Osteocyte (in vitro differentiated cells): Measurements from ENCODE around the gene ANKRD28. TPM values are rescaled to one million over a fixed set of nuclear protein-coding genes. Genes with fewer than 3 reads are reported as not detected.
"Not testable (repeated sequence)": the region's sequence is repeated elsewhere in the genome, so short reads cannot be mapped to it uniquely, and the experiment has no call there.

Experiments
- DNase-seq: peaks from one replicate; pipeline ENCODE4 v3.0.0; 2021; ENCODE audit warnings: mixed read lengths; ENCODE audit not compliant: unreplicated experiment; ENCODE audit errors: extremely low spot score
- H3K27ac Mint-ChIP-seq: one replicate; pipeline ENCODE4 v1.8.0; 2021; ENCODE audit warnings: mild to moderate bottlenecking, mixed read lengths; ENCODE audit not compliant: unreplicated experiment
- H3K27me3 Mint-ChIP-seq: one replicate; pipeline ENCODE4 v1.8.0; 2021; ENCODE audit warnings: mixed read lengths; ENCODE audit not compliant: unreplicated experiment
- H3K36me3 Mint-ChIP-seq: one replicate; pipeline ENCODE4 v1.8.0; 2021; ENCODE audit warnings: mixed read lengths; ENCODE audit not compliant: unreplicated experiment
- H3K4me1 Mint-ChIP-seq: one replicate; pipeline ENCODE4 v1.8.0; 2021; ENCODE audit warnings: mixed read lengths; ENCODE audit not compliant: unreplicated experiment
- H3K4me3 Mint-ChIP-seq: one replicate; pipeline ENCODE4 v1.8.0; 2021; ENCODE audit warnings: mild to moderate bottlenecking, moderate library complexity, mixed read lengths; ENCODE audit not compliant: unreplicated experiment
- H3K9me3 Mint-ChIP-seq: one replicate; pipeline ENCODE4 v1.8.0; 2021; ENCODE audit warnings: mixed read lengths; ENCODE audit not compliant: unreplicated experiment
- microRNA-seq: library from miRNA; unstranded; fragments of <30 nt; microRNA quantifications from one replicate; pipeline ENCODE4 v1.1.0, GENCODE V29; 2020; ENCODE audit not compliant: unreplicated experiment
- total RNA-seq: library from RNA; stranded (reverse); gene quantifications from 2 replicates; pipeline ENCODE4 v1.2.1, GENCODE V29; 2021
- TF ChIP-seq, protein P1 (sequence below): fragments of 200-600 bp; sonication (generic); IDR thresholded peaks from 2 replicates; pipeline ENCODE4 v1.5.0; 2021; ENCODE audit warnings: antibody characterized with exemption, mild to moderate bottlenecking, moderate library complexity

Gene ANKRD28
- total RNA-seq, 1 donor from 2014 or later, result 151 TPM

DNA sequence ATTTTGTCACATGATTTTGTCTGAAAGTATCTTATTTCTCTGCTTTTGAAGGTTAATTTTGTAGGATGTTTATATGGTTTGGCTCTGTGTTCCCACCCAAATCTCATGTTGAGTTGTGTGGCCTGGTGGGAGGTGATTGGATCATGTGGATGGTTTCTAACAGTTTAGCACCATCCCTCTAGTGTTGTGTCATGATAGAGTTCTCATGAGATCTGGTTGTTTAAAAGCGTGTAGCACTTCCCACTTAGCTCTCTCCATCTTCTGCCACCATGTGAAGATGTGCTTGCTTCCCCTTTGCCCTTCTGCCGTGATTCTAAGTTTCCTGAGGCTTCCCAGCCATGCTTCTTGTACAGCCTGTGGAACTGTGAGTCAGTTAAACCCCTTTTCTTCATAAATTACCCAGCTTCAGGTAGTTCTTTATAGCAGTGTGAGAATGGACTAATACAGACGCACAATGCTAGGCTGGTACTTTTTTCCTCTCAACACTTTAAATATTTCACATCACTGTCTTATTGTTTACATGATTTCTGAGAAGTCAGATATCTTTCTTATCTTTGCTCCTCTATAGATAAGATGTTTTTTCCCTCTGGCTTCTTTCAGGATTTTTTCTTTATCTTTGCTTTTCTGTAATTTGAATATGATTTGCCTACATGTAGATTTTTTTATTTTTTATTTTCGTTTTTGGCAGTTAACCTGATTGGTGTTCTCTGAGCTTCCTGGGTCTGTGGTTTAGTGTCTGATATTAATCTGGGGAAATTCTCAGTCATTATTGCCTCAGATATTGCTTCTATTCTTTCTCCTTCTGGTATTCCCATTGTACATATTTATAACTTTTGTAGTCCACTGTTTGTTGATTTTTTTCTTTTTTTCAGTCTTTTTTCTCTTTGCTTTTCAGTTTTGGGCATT is 174.0 kb downstream of the ANKRD28 start:
- TF ChIP-seq, protein P1, sequence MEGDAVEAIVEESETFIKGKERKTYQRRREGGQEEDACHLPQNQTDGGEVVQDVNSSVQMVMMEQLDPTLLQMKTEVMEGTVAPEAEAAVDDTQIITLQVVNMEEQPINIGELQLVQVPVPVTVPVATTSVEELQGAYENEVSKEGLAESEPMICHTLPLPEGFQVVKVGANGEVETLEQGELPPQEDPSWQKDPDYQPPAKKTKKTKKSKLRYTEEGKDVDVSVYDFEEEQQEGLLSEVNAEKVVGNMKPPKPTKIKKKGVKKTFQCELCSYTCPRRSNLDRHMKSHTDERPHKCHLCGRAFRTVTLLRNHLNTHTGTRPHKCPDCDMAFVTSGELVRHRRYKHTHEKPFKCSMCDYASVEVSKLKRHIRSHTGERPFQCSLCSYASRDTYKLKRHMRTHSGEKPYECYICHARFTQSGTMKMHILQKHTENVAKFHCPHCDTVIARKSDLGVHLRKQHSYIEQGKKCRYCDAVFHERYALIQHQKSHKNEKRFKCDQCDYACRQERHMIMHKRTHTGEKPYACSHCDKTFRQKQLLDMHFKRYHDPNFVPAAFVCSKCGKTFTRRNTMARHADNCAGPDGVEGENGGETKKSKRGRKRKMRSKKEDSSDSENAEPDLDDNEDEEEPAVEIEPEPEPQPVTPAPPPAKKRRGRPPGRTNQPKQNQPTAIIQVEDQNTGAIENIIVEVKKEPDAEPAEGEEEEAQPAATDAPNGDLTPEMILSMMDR, result no peak
- Mint-ChIP-seq H3K4me1 (peaks cover 6% of the 10 kb centered on the region), H3K36me3 (peaks cover 30% of the 10 kb centered on the region), H3K27me3 (no peaks in the 10 kb centered on the region), H3K27ac (peak overlapping the region; percentile 5), H3K9me3 (peaks cover 28% of the 10 kb centered on the region), H3K4me3 (no peak overlapping the region)
- DNase-seq, result no peak

DNA sequence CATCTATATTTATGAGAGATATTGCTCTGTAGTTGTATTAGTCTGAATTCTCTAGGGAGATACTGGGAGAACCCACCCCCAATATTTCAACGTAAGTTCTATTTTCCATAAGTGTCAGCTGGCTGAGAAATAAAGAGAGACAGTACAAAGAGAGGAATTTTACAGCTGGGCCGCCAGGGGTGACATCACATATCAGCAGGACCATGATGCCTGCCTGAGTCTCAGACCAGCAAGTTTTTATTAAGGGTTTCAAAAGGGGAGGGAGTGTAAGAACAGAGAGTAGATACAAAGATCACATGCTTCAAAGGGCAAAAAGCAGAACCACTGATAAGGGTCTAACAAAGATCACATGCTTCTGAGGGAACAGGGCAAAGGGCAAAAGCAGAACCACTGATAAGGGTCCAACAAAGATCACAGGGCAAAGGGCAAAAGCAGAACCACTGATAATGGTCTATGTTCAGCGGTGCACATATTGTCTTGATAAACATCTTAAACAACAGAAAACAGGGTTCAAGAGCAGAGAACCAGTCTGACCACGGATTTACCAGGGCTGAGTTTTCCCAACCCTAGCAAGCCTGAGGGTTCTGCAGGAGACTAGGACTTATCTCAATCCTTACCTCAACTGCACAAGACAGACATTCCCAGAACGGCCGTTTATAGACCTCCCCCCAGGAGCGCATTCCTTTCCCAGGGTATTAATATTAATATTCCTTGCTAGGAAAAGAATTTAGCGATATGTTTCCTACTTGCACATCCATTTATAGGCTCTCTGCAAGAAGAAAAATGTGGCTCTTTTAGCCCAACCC is 177.9 kb downstream of the ANKRD28 start:
- H3K4me1 Mint-ChIP-seq, H3K27ac Mint-ChIP-seq, H3K4me3 Mint-ChIP-seq, DNase-seq, H3K27me3 Mint-ChIP-seq: not testable (repeated sequence)
- H3K9me3 Mint-ChIP-seq, result peaks cover 29% of the 10 kb centered on the region
- H3K36me3 Mint-ChIP-seq, result peaks cover 31% of the 10 kb centered on the region

Small RNA genes lying within 50 kb of the gene (microRNA-seq; reads per million reads assigned to microRNA genes)
- gene MIR3134, result not detected

Other genes starting within 250 kb of the ANKRD28 start
- gene HACL1, start 196.4 kb downstream of the ANKRD28 start, total RNA-seq, result 23.7 and 24.7 TPM in 2 replicates
- gene BTD, start 196.2 kb downstream of the ANKRD28 start, total RNA-seq, result 28.0 and 28.9 TPM in 2 replicates